Esophagus mucosa (tissue), 1 donor: ENCODE results near the gene RPL31. TPM values are rescaled to one million over a fixed set of nuclear protein-coding genes. Genes with fewer than 3 reads are reported as not detected.

Experiments
- ATAC-seq: fragments of 200-7000 bp; cut with Tn5 transposase; one replicate; pipeline ENCODE4 v1.9.1; 2020
- total RNA-seq: library from RNA; stranded (reverse); gene quantifications from one replicate; pipeline ENCODE4 v1.2.4, GENCODE V29; 2023
- donor health status: DM: yes; HTN: yes; CAD: no.

The RPL31 gene
- total RNA-seq, 1 donor from 2014 or later = 1,141 TPM

- no peak for ATAC-seq
Observed at GRCh38 chr2:100976061-100976460, 26.0 kb upstream of the RPL31 start.

- ATAC-seq = no peak
Observed at GRCh38 chr2:100976645-100977391, 25.3 kb upstream of the RPL31 start.

GRCh38 chr2:100977511-100977910 is 24.6 kb upstream of the RPL31 start:
- no peak for ATAC-seq

- ATAC-seq = peak; percentile 4
Observed at GRCh38 chr2:100978582-100979191, 23.4 kb upstream of the RPL31 start.

GRCh38 chr2:100980046-100980445 is 22.0 kb upstream of the RPL31 start:
- ATAC-seq = no peak

GRCh38 chr2:100981011-100981410 is 21.1 kb upstream of the RPL31 start:
- no peak for ATAC-seq

GRCh38 chr2:100982431-100982861 is 19.6 kb upstream of the RPL31 start:
- peak; percentile 17 for ATAC-seq

- no peak for ATAC-seq
Observed at GRCh38 chr2:100983201-100983600, 18.9 kb upstream of the RPL31 start.

GRCh38 chr2:100983684-100984310 is 18.3 kb upstream of the RPL31 start:
- no peak for ATAC-seq

- ATAC-seq = peak; percentile 54
Observed at GRCh38 chr2:100984892-100985307, 17.2 kb upstream of the RPL31 start.

- ATAC-seq = no peak
Observed at GRCh38 chr2:100986157-100986556, 15.9 kb upstream of the RPL31 start.

- no peak for ATAC-seq
Observed at GRCh38 chr2:100987536-100987935, 14.6 kb upstream of the RPL31 start.

GRCh38 chr2:100987974-100988373 is 14.1 kb upstream of the RPL31 start:
- ATAC-seq = peak; percentile 45

GRCh38 chr2:100988630-100989417 is 13.3 kb upstream of the RPL31 start:
- no peak for ATAC-seq

GRCh38 chr2:100989666-100990065 is 12.4 kb upstream of the RPL31 start:
- no peak for ATAC-seq

GRCh38 chr2:100990166-100990565 is 11.9 kb upstream of the RPL31 start:
- no peak for ATAC-seq

- ATAC-seq = no peak
Observed at GRCh38 chr2:100990650-100991403, 11.3 kb upstream of the RPL31 start.

GRCh38 chr2:100991404-100991773 is 10.7 kb upstream of the RPL31 start:
- ATAC-seq = no peak

- ATAC-seq = no peak
Observed at GRCh38 chr2:100992262-100992661, 9.8 kb upstream of the RPL31 start.

GRCh38 chr2:100993294-100993693 is 8.8 kb upstream of the RPL31 start:
- no peak for ATAC-seq

- ATAC-seq = peak; percentile 14
Observed at GRCh38 chr2:100995309-100996075, 6.6 kb upstream of the RPL31 start.
